ENCODE data around the gene SDR42E1.

Gene SDR42E1

GRCh38 chr16:82005027-82005830 lies 6.0 kb downstream of the SDR42E1 start:
- no peak for TF ChIP-seq CTCF (IDR thresholded peaks at IDR 0.05; ENCODE audit: low read depth, low read length)
- no peak overlapping the region for H3K4me3 ChIP-seq (ENCODE audit: low read depth, low read length)

- H3K4me3 ChIP-seq (ENCODE audit: low read depth, low read length): no peak overlapping the region
- no peak for TF ChIP-seq CTCF (IDR thresholded peaks at IDR 0.05; ENCODE audit: low read depth, low read length)
These were observed 6.7 kb downstream of the SDR42E1 start for GRCh38 chr16:82004601-82005000.

GRCh38 chr16:82002831-82003230 lies 8.4 kb downstream of the SDR42E1 start:
- H3K4me3 ChIP-seq (ENCODE audit: low read depth, low read length): no peak overlapping the region
- no peak for TF ChIP-seq CTCF (IDR thresholded peaks at IDR 0.05; ENCODE audit: low read depth, low read length)

GRCh38 chr16:81997738-81998137 lies 13.5 kb downstream of the SDR42E1 start:
- TF ChIP-seq CTCF (IDR thresholded peaks at IDR 0.05; ENCODE audit: low read depth, low read length): no peak
- H3K4me3 ChIP-seq (ENCODE audit: low read depth, low read length): no peak overlapping the region

- no peak overlapping the region for H3K4me3 ChIP-seq (ENCODE audit: low read depth, low read length)
- peak; percentile 22 for TF ChIP-seq CTCF (IDR thresholded peaks at IDR 0.05; ENCODE audit: low read depth, low read length)
These were observed 14.4 kb downstream of the SDR42E1 start for GRCh38 chr16:81996664-81997509.

- TF ChIP-seq CTCF (IDR thresholded peaks at IDR 0.05; ENCODE audit: low read depth, low read length): no peak
- H3K4me3 ChIP-seq (ENCODE audit: low read depth, low read length): no peak overlapping the region
These were observed 15.6 kb downstream of the SDR42E1 start for GRCh38 chr16:81995651-81996050.

GRCh38 chr16:81994485-81994884 lies 16.8 kb downstream of the SDR42E1 start:
- no peak overlapping the region for H3K4me3 ChIP-seq (ENCODE audit: low read depth, low read length)
- no peak for TF ChIP-seq CTCF (IDR thresholded peaks at IDR 0.05; ENCODE audit: low read depth, low read length)
